Left kidney (tissue), 2 donors: ENCODE results near the gene PKNOX2. TPM values are rescaled to one million over a fixed set of nuclear protein-coding genes. Genes with fewer than 3 reads are reported as not detected.
A peak's percentile ranks its signal among the peaks of the same experiment; 100 is the strongest.

ENCODE experiments used
- DNase-seq: peaks from one replicate; pipeline ENCODE4 v3.0.0-alpha.2; 2013
- polyA plus RNA-seq: library from polyadenylated mRNA; unstranded; fragments of 120-200 nt; gene quantifications from one replicate; pipeline ENCODE4 v1.2.1, GENCODE V29; 2013; ENCODE audit not compliant: insufficient read length

The PKNOX2 gene
- polyA plus RNA-seq, 1 donor = 13.9 TPM

DNA sequence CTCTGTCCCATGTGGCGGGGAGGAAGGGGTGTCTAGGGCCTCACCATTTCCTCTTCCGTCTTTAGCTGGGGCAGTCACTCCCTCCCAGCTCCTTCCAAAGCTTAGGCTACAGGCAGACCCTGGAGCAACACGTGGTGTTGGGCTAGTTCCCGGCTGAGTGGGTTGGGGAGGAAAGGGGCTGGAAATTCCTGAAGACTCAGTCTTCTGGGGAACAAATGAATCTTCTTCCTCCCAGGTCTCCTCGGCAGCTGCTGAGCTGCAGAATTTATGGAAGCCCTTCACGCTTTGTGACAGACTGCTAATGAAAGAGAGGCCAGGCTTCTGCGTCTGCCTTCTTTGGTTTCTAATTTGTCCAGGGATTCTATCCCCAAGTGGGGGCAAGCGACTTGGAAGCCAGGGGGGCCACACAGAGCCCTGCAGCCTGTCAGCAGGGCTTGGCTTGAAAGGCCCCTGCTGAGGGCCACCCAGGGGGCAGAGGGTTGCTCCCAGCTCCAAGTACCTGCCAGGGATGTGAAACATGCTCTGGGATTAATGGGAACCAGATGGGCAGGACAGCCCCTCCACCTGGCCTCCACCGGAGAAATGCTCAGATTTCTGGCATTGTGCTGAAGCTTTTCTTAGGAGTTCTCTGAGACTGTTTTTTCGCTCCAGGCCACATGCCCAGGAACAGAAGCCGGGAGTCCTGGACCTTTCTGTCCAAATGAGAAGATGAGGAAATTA lies 123.1 kb downstream of the PKNOX2 start:
- peak; percentile 74 for DNase-seq

DNA sequence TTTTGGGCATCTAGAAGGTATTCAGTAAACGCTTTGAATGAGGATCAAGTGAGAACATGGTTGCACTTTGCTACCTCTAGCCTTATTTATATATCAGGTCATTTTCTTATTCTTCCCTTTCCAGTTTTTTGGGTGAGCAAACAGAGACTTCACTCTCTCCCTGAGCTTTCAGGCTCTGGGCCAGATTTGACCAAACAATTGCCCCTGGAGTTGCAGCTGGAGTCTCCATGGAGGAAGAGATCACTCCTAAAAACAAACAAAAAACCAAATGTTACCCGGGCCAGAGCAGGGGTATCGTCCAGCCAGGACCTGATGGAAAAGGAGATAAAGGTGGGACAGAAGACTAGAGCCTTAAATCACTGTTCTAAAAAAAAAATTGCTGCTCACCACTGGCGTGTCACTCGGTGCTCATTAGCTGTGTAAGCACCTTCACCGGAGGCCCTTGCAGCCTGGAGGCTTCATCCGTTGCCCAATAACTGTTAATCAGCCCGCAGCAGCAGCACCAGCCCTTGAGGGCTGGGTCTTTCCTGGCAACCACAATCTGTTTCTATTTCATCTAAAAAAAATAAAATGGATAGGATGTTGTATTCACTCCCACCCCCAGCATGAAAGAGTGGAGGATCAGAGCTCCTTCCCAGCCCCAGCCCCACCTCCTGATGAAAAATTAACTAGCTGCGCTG lies 125.0 kb downstream of the PKNOX2 start:
- no peak for DNase-seq

DNA sequence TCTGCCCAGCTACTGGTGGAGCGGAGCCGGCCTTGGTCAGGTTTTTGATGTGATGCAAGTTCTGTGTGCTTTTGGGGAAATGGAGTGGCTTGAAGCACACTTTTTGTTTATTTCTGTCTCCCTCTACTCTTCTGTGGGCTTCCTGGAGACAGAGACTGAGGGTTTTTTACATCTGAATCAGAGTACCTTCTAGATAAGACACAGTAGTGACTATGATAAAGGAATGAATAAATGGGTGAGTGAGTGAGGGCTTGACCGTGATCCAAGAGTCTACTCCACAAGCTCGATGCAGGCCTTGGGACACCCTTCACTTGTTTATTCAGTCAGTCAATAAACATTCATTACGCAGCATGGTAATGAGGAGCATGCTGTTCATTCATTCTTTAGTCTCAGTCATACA lies 125.7 kb downstream of the PKNOX2 start:
- no peak for DNase-seq

DNA sequence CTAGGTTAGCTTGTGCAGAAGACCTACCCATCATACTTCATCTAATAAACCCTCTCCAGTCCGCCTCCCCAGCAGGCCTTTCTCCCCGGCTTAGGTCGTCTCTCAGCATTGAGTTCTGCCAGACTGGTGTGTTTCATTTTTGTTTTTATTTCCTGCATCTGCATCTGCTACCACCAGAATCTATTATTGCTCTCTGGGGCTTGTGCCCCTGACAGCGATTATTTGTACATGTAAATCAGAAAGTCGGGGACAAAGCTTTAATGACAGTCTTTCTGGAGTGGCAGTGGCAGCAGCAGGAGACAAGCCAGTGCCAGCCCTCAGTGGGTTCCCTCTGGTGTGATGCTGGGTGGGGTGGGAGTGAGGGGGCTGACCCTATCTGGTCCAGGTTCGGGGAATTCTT lies 127.5 kb downstream of the PKNOX2 start:
- no peak for DNase-seq

DNA sequence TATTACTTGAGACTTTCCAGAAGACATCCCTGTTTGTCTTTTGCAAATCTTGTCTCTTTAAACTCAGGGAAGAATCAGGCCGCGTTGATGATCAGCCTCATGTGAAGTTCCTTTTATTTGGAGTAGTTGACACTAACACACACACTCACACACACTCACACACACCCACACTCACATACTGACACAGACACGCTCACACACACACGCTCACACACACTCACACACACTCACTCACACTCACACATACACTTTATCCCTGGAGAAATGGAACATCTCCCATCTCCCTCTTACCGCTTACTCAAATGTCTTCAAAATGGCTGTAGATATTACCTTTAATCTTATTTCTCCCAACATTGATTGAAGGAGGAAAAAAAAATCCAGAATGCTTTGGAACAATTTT lies 129.0 kb downstream of the PKNOX2 start:
- no peak for DNase-seq

DNA sequence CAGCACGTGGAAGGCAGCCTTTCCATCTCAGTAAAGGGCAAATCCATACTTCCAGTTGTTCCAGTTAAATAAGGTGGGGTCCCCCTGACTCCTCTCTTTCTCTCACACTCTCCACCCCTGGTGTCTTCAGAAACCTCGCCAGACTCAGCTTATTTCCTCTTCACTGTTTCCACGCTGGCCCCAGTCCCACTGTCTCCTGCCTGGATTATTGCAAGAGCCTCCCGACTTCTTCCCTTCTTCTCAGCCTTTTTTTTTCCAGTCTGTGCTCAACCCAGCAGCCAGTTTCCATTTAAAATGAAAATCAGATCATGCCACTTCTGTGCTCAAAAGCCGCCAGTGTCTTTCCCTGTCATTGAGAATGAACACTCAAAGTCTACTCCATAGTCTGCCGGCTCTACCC lies 131.4 kb downstream of the PKNOX2 start:
- no peak for DNase-seq

DNA sequence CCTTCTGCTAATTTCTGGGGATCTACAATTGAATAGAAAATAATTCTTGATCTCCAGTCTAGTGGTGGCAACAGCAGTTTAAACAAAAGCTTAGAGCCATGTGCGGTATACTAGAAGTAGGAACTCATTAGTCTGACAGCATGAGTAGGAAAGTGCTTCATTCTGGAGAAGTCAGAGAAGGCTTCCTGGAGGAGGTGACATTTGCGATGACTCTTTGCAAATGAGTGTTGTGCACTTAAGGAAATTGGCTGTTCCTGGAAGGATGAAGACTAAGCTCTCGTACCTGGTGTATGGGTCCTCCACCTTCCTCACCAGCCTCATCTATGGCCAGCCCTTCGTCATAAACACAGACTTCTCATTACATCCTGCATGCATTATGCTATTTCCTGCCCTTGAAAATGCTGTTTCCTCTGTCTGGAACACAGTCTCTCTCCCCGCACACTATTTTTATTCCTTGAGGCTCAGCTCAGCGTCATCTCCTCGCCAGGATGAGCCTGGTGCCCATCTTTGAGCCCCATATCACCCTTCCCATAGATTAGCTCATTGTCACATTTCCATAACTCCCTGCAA lies 132.9 kb downstream of the PKNOX2 start:
- DNase-seq = no peak

DNA sequence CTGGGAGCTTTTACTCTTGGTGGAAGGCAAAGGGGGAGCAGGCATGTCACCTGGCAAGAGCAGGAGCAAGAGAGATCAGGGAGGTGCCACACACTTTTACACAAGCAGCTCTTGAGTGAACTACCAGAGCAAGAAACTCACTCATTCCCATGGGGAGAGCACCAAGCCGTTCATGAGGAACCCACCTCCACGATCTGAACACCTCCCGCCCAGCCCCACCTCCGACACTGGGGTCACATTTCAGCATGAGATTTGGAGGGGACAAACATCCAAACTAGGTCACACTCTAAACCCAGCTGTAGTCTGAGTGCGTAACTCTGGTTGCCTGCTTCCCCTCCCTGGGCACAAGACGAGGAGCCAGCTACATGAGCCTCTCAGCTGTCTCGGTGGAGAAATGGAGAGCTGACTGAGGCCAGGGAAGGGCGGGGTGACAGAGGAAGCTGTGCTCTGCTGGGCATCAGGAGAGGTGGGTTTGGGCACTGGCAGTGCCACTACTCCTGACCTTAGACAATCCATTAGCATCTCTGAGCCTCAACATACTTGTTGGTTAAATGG lies 134.6 kb downstream of the PKNOX2 start:
- no peak for DNase-seq

DNA sequence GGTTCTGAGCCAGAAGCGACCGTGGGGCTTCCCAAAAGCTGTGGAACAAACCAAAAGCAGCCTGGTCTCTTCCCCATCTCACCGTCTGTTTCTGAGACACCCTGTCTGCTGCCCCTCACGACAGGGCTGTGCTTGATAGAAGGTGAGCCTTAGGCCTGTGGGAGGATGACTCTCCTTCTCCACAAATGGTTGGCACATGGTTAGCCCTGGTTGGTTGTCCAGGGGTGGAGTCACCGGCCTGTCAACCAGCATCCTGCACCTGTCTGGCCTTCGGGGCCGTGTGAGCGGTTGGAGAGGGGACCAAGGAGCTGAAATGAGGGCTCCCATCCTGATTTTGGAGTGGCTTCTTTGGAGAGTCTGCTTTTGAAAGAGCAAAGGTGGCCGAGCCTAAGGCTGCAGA lies 135.3 kb downstream of the PKNOX2 start:
- DNase-seq = no peak

DNA sequence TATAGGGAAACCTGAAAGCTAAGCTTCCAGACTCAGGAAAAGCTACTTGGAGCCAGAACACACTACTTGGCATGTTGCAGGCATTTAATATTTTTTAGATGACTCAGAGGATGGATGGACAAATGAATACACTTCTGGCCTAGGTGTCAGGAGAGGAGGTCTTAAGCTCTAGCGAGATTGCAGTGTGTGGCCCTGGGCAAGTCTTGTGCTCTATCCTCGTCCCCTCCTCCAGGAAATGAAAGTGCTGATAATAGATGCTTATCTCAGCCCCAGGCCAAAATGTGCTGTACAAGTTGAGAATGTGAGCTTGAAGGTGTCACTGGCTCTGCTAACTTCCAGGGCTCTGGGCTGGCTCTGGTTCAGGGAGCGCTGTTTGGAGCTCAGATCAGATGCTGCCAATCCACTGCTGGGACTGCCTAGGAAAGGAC lies 136.3 kb downstream of the PKNOX2 start:
- no peak for DNase-seq

DNA sequence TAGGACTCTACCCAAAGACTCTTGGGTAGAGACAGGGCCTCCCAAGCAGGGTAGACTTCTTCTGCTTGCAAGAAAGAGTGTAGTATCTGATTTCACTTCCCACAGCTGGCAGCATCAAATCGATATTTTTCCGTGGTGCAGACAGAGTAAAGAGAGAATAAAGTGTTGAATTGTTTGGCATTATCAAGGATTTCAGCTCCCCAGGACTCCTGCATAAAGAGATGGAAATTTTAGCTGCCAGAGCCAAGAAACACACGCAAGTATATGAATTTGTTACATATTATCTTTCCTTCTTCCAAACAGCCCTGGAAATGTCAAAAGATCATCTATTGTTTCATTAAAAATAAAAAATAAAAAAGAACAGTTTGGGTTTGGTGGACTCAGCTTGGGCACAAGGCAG lies 136.8 kb downstream of the PKNOX2 start:
- DNase-seq = no peak

DNA sequence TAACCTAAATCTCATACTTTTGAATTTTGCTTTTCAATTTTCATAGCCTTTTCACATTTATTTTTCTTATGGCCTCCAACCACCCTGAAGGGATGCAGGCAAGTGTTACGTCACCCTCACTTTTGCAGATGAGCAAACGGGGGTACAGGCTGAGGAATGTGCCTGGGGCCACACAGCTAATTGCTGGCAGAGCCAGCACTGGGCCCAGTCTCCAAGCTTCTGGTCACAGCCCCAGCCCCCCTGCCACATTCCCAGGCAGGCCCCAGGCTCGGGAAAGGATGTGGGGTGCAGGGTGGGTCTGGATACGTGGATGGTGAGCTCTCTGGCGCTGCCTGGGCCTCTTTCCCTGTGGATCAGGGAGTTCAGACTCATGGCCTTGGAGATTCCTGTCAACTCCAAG lies 138.6 kb downstream of the PKNOX2 start:
- no peak for DNase-seq

DNA sequence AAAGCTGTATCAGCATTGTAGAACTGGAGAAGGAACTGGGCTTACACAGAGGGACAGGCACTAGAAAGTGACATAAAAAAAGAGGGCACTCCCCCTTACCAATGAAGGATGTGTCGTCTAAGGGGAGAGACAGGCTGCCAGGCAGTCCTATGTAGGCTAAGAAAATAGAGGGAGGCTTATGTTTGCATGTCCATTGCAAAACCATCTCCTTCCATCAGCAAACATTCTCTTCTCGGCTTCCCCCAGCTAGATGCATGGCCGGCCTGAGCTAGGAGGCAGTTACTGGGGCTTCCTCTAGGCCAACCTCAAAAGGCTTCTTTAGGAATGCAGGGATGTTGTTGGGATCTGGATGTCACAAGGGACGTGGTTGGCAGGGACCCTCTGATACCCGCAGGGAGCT lies 139.1 kb downstream of the PKNOX2 start:
- no peak for DNase-seq

DNA sequence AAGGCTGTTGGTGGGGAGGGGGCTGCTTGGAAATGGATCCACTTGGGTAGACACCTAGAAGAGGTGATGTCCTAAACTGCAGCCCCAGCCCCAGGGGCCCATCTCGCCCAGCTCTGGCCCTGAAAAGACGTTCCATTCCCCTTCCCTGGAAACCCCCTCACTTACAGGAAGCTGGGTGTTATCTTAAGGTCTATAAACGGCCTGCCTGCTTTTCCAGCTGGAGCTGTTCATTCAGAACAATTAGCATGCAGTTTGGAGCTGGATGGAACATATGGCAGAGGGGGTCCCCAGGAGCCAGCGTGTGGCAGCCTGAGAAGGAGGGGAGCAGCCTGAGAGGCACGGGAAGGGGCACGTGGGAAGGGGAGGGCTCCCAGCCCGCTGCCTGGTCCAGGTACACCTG lies 139.6 kb downstream of the PKNOX2 start:
- no peak for DNase-seq

DNA sequence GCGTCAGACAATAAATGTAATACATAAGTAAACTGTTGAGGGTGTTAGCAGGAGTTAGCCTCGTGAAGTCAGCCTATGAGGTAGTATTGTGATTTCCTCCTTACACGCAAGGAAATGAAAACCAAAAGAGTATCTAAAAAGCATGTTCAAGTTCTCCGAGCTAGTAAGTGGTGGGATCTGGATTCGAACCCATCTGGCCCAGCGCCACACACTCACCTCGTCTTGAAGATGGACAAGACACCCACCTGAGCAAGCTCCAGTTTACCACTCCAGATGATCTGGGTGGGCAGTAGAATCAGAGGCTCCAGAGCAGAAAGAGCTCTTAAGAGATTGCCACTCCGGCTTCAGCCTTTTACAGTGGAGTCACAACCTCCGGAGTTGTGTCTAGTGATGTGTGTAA lies 140.3 kb downstream of the PKNOX2 start:
- no peak for DNase-seq

DNA sequence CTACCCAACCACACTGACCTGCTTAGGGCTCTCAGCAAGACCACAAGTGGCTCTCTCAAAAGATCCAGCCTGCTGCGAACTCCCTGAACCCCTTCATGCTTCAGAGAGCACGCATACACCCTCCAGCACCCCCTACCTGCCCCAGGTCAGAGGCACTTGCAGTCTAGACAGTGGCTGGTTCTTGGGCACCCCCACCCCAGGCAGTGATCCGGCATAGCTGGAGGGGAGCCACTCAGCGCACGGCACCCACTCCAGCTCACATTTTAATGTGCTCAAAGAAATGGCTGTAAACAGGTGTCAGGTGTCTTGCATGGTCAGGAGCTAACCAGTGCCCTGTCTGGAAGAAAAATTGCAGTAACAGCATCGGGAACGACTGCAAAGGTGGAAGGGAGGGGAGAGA lies 140.8 kb downstream of the PKNOX2 start:
- DNase-seq = peak; percentile 53

DNA sequence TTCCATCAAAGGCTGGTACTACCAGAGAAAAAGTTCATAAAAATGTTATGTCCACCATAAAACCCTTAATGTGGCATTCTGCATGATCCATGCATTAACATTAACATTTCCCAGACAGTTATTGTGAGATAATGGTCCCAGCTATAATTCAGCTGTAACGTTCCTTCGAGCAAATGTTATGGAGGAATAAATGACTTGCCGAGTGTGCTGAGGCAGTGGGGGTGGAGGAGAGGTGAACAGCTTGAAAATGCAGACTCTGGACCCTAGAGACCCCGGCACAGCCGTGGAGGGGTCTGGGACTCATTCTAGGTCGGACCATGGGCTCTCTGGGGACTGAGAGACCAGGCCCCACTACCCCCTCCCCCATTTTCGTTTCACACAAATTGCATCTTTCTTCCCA lies 141.9 kb downstream of the PKNOX2 start:
- DNase-seq = no peak

DNA sequence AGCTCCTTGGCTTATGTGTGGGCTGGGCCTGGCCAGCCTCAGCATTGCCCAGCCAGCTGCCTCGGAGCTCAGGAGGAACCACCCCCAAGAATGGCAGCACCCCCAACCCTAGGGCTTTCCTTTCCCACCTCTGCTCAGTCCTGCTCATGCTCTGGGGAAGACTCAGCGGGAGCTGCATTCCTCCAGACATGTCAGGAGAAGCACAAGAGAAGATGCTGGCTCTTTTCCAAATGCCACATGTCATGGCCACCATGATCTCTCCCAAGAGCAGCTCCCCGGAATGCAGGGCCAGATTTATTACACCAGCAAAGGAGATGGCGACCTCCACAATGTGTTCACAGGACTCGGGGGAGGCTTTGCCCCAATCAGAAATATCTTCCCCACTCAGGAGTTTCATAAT lies 143.7 kb downstream of the PKNOX2 start:
- DNase-seq = no peak

DNA sequence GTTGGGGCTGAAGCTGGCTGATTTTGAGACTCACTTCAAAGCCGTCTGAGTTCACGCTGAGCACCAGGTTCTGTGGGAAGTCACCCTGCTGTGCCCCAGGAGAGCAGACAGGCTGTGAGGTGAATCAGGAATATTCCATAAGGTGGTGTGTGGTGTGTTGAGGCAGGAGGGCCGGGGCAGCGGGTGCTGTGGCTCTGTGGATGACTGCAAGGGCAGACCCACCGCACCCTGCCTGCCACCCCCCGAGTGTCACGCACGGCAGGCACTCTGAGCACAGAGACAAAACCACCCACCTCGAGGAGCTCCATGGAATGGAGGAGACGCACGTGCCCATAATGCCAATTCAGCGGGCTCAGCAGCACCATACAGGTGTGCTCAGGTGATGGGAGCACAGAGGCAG lies 147.8 kb downstream of the PKNOX2 start:
- no peak for DNase-seq

DNA sequence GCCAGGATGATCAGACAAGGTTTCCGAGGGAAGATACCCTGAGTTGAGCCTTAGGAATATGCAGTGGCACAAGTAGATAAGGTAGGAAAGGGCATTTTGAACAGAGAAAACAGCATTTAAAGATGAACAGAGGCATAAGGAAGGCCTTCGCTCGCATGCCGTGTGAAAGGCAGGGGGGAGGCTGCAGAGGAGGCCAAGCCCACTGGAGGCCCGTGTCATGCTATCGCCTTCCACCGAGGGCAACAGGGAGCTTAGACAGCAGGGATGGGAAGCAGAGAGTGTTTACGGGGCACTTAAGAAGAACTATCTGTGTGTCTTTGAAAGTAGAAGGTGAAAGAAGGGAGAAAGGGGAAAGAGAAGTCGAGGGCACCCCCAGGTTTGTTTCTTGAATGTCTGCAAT lies 148.3 kb downstream of the PKNOX2 start:
- DNase-seq = no peak

DNA sequence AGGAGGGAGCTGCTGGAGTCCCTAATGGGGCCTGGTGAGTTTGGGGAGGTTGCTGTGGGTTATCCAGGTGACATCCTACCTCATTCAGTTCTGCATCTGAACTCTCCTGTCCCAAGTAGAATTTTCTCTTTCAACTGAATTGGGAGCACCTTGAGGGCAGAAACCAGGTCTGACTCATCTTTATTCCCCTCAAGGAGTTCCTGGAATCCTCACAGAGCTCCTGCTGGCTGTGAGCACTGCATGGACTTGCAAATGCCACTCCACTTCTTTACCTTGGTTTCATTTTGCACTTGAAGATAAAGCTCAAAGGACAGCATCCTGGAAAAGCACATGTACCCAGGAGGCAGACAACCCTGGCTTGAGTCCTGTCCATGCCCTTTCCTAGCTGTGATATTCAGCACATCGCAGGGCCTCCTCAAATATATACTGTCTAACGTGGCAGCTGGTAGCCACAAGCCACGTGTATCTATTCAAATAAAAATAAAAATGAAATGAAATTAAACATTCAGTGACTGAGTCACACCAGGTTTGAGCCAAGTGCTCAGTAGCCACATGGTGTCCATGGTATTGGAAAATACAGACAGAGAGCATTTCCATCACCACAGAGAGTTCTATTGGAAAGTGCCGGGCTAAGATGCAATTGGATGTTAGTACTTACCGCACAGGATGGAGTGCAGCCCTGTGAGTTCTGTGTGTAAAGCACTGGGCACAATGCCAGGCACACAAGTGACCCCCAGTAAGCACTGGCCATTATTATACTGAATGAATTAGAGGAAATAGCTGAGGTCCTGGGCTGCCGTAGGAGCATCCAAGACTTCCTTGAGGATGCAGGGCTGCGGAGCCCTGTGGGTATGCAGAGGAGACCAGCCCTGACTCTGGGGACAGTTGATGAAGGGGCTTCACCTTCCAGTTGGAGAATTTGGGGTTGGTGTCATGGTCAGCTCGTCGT lies 149.0 kb downstream of the PKNOX2 start:
- DNase-seq = no peak
